ENCODE measurements around the gene NRCAM. TPM values are rescaled to one million over a fixed set of nuclear protein-coding genes. Genes with fewer than 3 reads are reported as not detected.

NRCAM gene
- total RNA-seq, 6 donors from 2014 or later = 2.5 to 23.0 (median 5.0) TPM

DNA sequence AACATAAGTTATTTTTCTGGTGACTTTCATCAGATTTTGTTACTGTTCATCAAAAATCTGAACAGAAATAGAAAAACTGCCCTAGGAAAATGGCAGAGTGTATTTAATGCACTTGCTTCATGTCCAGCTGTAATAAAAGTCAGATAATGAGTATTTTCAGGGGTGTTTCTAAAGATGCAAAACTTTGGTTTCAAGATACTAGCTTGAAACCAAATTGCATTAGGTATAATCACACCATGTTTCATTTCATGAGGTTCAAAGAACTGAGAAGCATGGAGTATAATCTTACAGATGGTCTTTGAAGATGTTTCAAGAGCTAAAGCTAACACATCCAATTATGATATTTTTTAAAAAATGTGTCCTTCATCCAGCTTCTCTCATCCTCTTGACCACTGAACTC lies 128.9 kb downstream of the NRCAM start:
- H3K36me3 ChIP-seq = no peaks in the 10 kb centered on the region
- H3K27ac ChIP-seq = no peak overlapping the region
- no peaks in the 10 kb centered on the region for H3K9me3 ChIP-seq
- H3K27me3 ChIP-seq = no peaks in the 10 kb centered on the region
- ATAC-seq (ENCODE audit: low FRiP score in 2 of 2) = no peak
- no peaks in the 10 kb centered on the region for H3K4me1 ChIP-seq
- no peak for DNase-seq
- H3K4me3 ChIP-seq = no peak overlapping the region
- TF ChIP-seq, protein P1, sequence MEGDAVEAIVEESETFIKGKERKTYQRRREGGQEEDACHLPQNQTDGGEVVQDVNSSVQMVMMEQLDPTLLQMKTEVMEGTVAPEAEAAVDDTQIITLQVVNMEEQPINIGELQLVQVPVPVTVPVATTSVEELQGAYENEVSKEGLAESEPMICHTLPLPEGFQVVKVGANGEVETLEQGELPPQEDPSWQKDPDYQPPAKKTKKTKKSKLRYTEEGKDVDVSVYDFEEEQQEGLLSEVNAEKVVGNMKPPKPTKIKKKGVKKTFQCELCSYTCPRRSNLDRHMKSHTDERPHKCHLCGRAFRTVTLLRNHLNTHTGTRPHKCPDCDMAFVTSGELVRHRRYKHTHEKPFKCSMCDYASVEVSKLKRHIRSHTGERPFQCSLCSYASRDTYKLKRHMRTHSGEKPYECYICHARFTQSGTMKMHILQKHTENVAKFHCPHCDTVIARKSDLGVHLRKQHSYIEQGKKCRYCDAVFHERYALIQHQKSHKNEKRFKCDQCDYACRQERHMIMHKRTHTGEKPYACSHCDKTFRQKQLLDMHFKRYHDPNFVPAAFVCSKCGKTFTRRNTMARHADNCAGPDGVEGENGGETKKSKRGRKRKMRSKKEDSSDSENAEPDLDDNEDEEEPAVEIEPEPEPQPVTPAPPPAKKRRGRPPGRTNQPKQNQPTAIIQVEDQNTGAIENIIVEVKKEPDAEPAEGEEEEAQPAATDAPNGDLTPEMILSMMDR (IDR thresholded peaks at IDR 0.05) = no peak
- TF ChIP-seq POLR2AphosphoS5 (IDR thresholded peaks at IDR 0.05) = no peak
- no peak for TF ChIP-seq EP300 (IDR thresholded peaks at IDR 0.05)
- TF ChIP-seq POLR2A (IDR thresholded peaks at IDR 0.05) = no peak

DNA sequence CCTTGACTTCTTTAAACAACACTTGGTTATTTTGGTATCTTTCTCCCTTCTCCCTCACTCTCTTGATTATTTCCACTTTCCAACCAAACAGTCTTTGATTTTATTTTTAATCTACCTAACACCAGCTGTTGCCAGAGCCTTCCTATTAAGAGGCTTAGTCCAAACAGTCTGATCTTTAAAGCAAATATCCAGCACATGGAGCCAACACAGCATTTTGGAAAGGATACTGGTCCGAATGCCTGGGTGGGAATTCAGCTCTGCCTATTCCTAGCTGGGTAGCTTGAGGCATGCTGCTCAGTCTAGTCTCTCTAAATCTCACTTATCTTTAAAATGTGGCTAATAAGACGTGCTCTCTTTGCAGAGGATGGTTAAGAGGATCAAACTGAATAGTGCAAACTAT lies 129.3 kb downstream of the NRCAM start:
- no peaks in the 10 kb centered on the region for H3K36me3 ChIP-seq
- H3K9me3 ChIP-seq = no peaks in the 10 kb centered on the region
- 70 to 72% methylated on average over 2 of the region's 2 CpGs for WGBS, 2 donors
- H3K4me3 ChIP-seq = no peak overlapping the region
- DNase-seq (no peak), ATAC-seq (ENCODE audit: low FRiP score in 2 of 2) (no peak)
- no peaks in the 10 kb centered on the region for H3K4me1 ChIP-seq
- TF ChIP-seq POLR2A (IDR thresholded peaks at IDR 0.05) (no peak), EP300 (IDR thresholded peaks at IDR 0.05) (no peak), POLR2AphosphoS5 (IDR thresholded peaks at IDR 0.05) (no peak)
- TF ChIP-seq, protein P1 (IDR thresholded peaks at IDR 0.05) = no peak
- no peak overlapping the region for H3K27ac ChIP-seq
- H3K27me3 ChIP-seq = no peaks in the 10 kb centered on the region

DNA sequence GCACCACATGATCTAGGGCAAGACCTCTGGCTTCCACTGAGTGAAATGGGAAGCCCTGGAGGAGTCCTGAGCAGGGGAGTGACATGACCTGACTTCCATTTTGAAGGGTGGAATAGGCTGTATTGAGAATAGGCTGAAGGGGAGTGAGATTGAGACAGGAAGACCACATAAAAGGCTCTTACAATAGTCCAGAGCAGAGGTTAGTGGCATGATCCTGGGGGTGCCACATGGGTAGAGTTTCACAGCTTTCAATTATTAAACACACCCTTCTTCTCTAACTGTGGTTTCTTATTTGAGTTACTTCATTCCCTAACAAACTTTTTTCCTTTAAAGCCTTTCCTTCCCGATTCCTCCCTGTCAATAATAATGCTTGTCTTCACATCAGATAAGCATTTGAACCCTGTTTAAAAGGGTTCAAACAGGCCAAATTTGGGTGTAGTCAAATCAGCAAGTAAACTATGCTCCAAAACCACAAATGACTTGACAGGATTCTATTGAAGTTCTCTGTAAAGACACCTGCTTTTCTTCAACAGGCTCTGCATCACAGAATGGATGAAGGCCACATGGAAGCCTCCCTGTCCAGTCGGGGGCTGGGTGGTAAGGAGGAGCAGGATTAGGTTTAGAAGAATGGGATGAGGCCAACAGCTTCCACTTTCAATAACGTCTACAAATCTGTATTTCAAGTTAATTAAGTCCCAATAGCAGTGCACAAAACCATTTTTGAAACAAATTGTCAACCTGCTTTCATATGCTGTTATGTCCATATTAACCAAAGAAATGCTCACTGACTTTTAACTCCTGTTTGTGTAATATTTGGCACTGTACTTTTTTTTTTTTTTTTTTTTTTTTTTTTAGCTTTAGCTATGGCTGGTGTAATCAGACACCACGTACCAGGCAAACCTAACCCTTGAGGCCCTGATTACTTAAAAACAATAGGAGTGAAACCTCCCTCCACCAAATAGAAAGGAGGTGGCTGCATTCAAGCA lies 131.9 kb downstream of the NRCAM start:
- Histone ChIP-seq H3K27ac (no peak overlapping the region), H3K4me1 (no peaks in the 10 kb centered on the region), H3K27me3 (no peaks in the 10 kb centered on the region), H3K9me3 (no peaks in the 10 kb centered on the region), H3K36me3 (no peaks in the 10 kb centered on the region), H3K4me3 (no peak overlapping the region)
- no peak for TF ChIP-seq EP300 (IDR thresholded peaks at IDR 0.05)
- TF ChIP-seq POLR2A (IDR thresholded peaks at IDR 0.05) = no peak
- no peak for TF ChIP-seq POLR2AphosphoS5 (IDR thresholded peaks at IDR 0.05)
- TF ChIP-seq, protein P1 (IDR thresholded peaks at IDR 0.05) = no peak
- DNase-seq = no peak
- 77 to 78% methylated on average over 4 of the region's 4 CpGs for WGBS, 2 donors
- ATAC-seq (ENCODE audit: low FRiP score in 2 of 2) = no peak

DNA sequence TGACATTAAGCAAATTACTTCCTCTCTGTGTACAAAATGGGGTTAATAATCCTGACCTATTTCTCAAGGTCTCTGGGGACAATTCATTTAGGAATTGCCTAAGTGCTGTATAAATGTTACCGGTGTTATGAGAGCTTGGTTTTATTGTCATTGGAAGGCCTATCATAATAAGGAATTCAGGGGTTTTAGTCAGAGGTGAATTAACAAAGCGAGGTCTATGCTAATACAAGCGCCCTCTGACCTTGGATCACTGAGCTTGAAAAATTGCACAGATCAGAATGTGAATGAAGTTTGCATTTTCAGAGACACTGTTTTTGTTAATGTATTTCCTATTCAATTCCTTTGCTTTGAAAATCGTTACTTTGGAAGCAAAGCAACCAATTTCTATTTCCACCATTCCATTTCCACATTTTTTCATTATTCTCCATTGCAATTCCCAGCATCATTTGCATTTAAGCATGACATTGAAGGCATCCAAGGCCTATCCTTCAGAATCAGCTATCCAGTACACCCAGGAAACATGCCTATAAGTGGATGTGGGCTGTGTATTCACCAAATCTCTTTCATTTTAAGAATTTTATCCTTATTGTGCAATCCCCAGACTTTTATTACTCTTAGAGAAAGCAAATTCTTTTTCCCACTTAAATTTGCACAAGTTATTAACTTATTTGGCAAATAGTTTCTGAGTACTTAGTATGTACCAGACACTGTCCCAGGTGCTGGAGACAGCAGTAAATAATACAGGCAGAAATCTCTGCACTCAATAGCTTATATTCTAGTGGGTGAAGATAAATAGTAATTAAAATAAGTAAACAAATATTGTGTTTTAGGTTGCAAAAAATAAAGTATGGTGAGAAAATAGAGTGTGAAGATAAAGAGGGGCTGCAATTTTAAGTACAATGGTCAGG lies 133.1 kb downstream of the NRCAM start:
- Histone ChIP-seq H3K4me3 (no peak overlapping the region), H3K27ac (no peak overlapping the region), H3K27me3 (no peaks in the 10 kb centered on the region), H3K36me3 (no peaks in the 10 kb centered on the region), H3K4me1 (no peaks in the 10 kb centered on the region), H3K9me3 (no peaks in the 10 kb centered on the region)
- no peak for DNase-seq
- WGBS, 2 donors = 72 to 79% methylated on average over 4 of the region's 4 CpGs
- no peak for TF ChIP-seq POLR2A (IDR thresholded peaks at IDR 0.05)
- ATAC-seq (ENCODE audit: low FRiP score in 2 of 2) = no peak

DNA sequence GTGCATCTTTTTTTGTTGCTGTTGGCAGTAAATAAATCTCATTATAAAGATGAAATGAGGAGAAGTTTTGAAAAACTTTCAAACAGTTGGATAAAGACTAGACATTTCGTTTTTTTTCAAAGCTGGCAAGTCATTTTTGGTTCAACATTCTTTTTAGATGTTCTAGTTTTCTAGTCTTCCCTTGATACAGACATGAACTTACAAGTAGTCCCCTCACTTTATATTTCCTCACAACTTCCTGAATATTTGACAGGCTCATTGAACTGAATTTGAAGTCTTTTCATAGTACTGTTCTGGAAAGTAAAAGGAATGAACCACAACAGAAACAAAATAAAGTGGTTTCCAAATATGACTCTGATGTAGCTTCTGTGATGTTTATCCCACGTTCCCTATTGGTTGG lies 134.2 kb downstream of the NRCAM start:
- Histone ChIP-seq H3K36me3 (no peaks in the 10 kb centered on the region), H3K4me1 (no peaks in the 10 kb centered on the region), H3K9me3 (no peaks in the 10 kb centered on the region), H3K27ac (no peak overlapping the region), H3K27me3 (no peaks in the 10 kb centered on the region), H3K4me3 (no peak overlapping the region)
- DNase-seq (no peak), ATAC-seq (ENCODE audit: low FRiP score in 2 of 2) (no peak)
- 50 to 53% methylated on average over 2 of the region's 2 CpGs for WGBS, 2 donors
- TF ChIP-seq POLR2A (IDR thresholded peaks at IDR 0.05) (no peak), POLR2AphosphoS5 (IDR thresholded peaks at IDR 0.05) (no peak), EP300 (IDR thresholded peaks at IDR 0.05) (no peak)
- TF ChIP-seq, protein P1 (IDR thresholded peaks at IDR 0.05) = no peak
